ENCODE results near the gene SORCS2. TPM values are rescaled to one million over a fixed set of nuclear protein-coding genes. Genes with fewer than 3 reads are reported as not detected.

SORCS2 gene
- total RNA-seq, 1 donor from 2014 or later: 13.8 TPM

DNA sequence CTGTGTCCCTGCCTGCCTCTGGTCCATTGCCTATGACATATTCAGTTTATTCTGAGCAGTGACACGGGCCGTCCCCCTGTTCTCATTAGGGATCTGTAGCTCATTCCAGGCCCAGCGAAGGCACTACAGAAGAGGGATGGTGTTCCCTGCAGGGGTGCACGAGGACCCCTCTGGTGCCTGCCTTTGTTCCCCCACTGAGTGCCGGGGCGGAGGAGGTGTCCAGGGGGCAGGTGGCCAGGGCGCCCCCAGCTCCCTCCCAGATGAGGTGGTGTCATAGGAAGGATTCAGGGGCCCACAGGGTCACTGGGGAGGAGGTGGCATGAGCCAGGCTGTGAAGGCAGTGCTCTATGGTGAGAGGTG, 61.0 kb downstream of the SORCS2 start:
- no peak overlapping the region for H3K9ac ChIP-seq (ENCODE audit: low read length)
- no peak overlapping the region for H3K4me3 ChIP-seq (ENCODE audit: insufficient read depth, low read depth, low read length)
- FAIRE-seq (no peak), DNase-seq (ENCODE audit: low read depth) (no peak)
- H3K27ac ChIP-seq (ENCODE audit: low read depth, low read length): no peak overlapping the region
- no peaks in the 10 kb centered on the region for H3K27me3 ChIP-seq (ENCODE audit: insufficient read depth, low read length)
- no peak for TF ChIP-seq EZH2 (IDR thresholded peaks at IDR 0.05; ENCODE audit: insufficient read depth, low read length)
- TF ChIP-seq, protein P1, sequence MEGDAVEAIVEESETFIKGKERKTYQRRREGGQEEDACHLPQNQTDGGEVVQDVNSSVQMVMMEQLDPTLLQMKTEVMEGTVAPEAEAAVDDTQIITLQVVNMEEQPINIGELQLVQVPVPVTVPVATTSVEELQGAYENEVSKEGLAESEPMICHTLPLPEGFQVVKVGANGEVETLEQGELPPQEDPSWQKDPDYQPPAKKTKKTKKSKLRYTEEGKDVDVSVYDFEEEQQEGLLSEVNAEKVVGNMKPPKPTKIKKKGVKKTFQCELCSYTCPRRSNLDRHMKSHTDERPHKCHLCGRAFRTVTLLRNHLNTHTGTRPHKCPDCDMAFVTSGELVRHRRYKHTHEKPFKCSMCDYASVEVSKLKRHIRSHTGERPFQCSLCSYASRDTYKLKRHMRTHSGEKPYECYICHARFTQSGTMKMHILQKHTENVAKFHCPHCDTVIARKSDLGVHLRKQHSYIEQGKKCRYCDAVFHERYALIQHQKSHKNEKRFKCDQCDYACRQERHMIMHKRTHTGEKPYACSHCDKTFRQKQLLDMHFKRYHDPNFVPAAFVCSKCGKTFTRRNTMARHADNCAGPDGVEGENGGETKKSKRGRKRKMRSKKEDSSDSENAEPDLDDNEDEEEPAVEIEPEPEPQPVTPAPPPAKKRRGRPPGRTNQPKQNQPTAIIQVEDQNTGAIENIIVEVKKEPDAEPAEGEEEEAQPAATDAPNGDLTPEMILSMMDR (IDR thresholded peaks at IDR 0.05; ENCODE audit: insufficient read depth, low read depth, low read length): no peak
- Mint-ChIP-seq H3K27me3 (ENCODE audit: low read depth, unreplicated experiment) (peaks cover 18% of the 10 kb centered on the region), H3K36me3 (ENCODE audit: low read depth, unreplicated experiment) (peaks cover 15% of the 10 kb centered on the region), H3K4me3 (ENCODE audit: unreplicated experiment) (no peak overlapping the region), H3K9me3 (ENCODE audit: unreplicated experiment) (peaks cover 9% of the 10 kb centered on the region), H3K27ac (ENCODE audit: unreplicated experiment) (no peak overlapping the region), H3K4me1 (ENCODE audit: low read depth, unreplicated experiment) (peaks cover 9% of the 10 kb centered on the region)
- H4K20me1 ChIP-seq (ENCODE audit: insufficient read depth, low read length): peaks cover 18% of the 10 kb centered on the region
- no peaks in the 10 kb centered on the region for H3K36me3 ChIP-seq (ENCODE audit: insufficient read depth, low read length)
- peaks cover 8% of the 10 kb centered on the region for H3K4me1 ChIP-seq (ENCODE audit: insufficient read depth, low read length)
- H3K79me2 ChIP-seq (ENCODE audit: insufficient read depth, low read length): peaks cover 7% of the 10 kb centered on the region
- no peak overlapping the region for H2AFZ ChIP-seq (ENCODE audit: low read depth, low read length)
- no peaks in the 10 kb centered on the region for H3K9me3 ChIP-seq (ENCODE audit: insufficient read depth, low read depth, low read length)
- no peak overlapping the region for H3K4me2 ChIP-seq (ENCODE audit: low read length)

DNA sequence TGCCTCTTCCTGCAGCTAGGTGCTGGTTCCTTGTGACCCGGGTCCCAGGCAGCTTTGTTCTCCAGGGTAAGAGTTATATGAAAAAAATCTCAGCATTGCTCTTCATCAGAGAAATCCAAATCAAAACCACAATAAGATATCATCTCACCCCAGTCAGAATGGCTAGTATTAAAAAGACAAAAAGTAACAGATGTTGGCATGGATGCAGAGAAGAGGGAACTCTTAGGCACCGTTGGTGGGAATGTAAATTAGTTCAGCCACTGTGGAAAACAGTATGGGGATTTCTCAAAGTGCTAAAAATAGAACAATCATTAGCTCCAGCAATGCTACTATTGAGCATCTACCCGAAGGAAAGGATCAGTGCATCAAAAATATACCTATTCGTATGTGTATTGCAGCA, 61.5 kb downstream of the SORCS2 start:
- H3K27ac Mint-ChIP-seq (ENCODE audit: unreplicated experiment): no peak overlapping the region
- H3K4me1 ChIP-seq (ENCODE audit: insufficient read depth, low read length): peaks cover 8% of the 10 kb centered on the region
- H3K4me3 Mint-ChIP-seq (ENCODE audit: unreplicated experiment): no peak overlapping the region
- no peaks in the 10 kb centered on the region for H3K36me3 ChIP-seq (ENCODE audit: insufficient read depth, low read length)
- FAIRE-seq: no peak
- H3K27me3 Mint-ChIP-seq (ENCODE audit: low read depth, unreplicated experiment): peaks cover 17% of the 10 kb centered on the region
- H3K27ac ChIP-seq (ENCODE audit: low read depth, low read length): no peak overlapping the region
- H3K9me3 ChIP-seq (ENCODE audit: insufficient read depth, low read depth, low read length): no peaks in the 10 kb centered on the region
- no peaks in the 10 kb centered on the region for H3K27me3 ChIP-seq (ENCODE audit: insufficient read depth, low read length)
- peaks cover 12% of the 10 kb centered on the region for H3K4me1 Mint-ChIP-seq (ENCODE audit: low read depth, unreplicated experiment)
- H3K9ac ChIP-seq (ENCODE audit: low read length): no peak overlapping the region
- peaks cover 11% of the 10 kb centered on the region for H3K36me3 Mint-ChIP-seq (ENCODE audit: low read depth, unreplicated experiment)
- TF ChIP-seq, protein P1 (IDR thresholded peaks at IDR 0.05; ENCODE audit: insufficient read depth, low read depth, low read length): no peak
- no peak for TF ChIP-seq EZH2 (IDR thresholded peaks at IDR 0.05; ENCODE audit: insufficient read depth, low read length)
- DNase-seq (ENCODE audit: low read depth): no peak
- H2AFZ ChIP-seq (ENCODE audit: low read depth, low read length): no peak overlapping the region
- H3K9me3 Mint-ChIP-seq (ENCODE audit: unreplicated experiment): peaks cover 8% of the 10 kb centered on the region
- H4K20me1 ChIP-seq (ENCODE audit: insufficient read depth, low read length): peaks cover 18% of the 10 kb centered on the region
- no peak overlapping the region for H3K4me3 ChIP-seq (ENCODE audit: insufficient read depth, low read depth, low read length)
- peaks cover 7% of the 10 kb centered on the region for H3K79me2 ChIP-seq (ENCODE audit: insufficient read depth, low read length)
- no peak overlapping the region for H3K4me2 ChIP-seq (ENCODE audit: low read length)

DNA sequence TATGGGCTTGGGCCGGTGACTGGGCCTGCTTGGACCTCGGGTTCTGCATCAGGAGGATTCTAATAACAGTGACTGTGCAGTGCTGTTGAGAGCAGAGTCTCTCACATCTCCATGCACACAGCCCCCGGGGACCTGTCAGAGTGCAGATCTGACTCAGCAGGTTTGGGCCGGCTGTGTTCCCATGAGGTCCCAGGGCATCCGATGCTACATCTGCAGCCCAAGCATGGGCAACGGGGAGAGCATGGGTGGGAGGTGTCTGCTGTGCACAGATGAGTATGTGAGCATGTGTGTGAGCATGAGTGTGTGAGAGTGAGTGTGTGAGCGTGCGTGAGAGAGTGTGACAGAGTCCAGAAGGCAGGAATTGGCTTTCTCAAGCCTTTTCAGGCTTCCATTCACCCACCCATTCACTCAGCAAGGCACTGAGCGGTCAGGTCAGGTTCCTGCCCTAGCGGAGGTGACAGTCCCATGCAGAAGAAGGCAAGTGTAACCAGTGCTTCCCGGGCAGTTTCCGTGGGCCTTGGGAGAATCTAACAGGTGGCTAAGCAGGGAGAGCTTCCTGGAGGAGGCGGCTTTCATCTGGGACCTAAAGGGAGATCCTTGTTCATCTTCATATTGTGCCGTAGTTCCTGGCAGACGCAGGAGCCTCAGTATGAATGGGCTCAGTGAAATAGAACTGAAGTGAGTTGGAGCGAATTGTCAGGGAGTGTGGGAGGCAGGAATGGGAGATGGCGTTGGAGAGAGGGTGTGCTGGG, 62.6 kb downstream of the SORCS2 start:
- peaks cover 7% of the 10 kb centered on the region for H3K79me2 ChIP-seq (ENCODE audit: insufficient read depth, low read length)

More for the DNA sequence above, 62.6 kb downstream of the SORCS2 start:
- Histone ChIP-seq H2AFZ (ENCODE audit: low read depth, low read length) (no peak overlapping the region), H3K27me3 (ENCODE audit: insufficient read depth, low read length) (no peaks in the 10 kb centered on the region), H3K36me3 (ENCODE audit: insufficient read depth, low read length) (no peaks in the 10 kb centered on the region), H3K4me3 (ENCODE audit: insufficient read depth, low read depth, low read length) (no peak overlapping the region), H4K20me1 (ENCODE audit: insufficient read depth, low read length) (peaks cover 16% of the 10 kb centered on the region), H3K9ac (ENCODE audit: low read length) (no peak overlapping the region), H3K4me1 (ENCODE audit: insufficient read depth, low read length) (peaks cover 8% of the 10 kb centered on the region), H3K9me3 (ENCODE audit: insufficient read depth, low read depth, low read length) (no peaks in the 10 kb centered on the region), H3K27ac (ENCODE audit: low read depth, low read length) (no peak overlapping the region), H3K4me2 (ENCODE audit: low read length) (no peak overlapping the region)
- peaks cover 9% of the 10 kb centered on the region for H3K36me3 Mint-ChIP-seq (ENCODE audit: low read depth, unreplicated experiment)
- H3K27ac Mint-ChIP-seq (ENCODE audit: unreplicated experiment): peak overlapping the region; percentile 9
- TF ChIP-seq, protein P1 (IDR thresholded peaks at IDR 0.05; ENCODE audit: insufficient read depth, low read depth, low read length): no peak
- no peak for TF ChIP-seq EZH2 (IDR thresholded peaks at IDR 0.05; ENCODE audit: insufficient read depth, low read length)
- H3K4me3 Mint-ChIP-seq (ENCODE audit: unreplicated experiment): no peak overlapping the region
- peaks cover 6% of the 10 kb centered on the region for H3K9me3 Mint-ChIP-seq (ENCODE audit: unreplicated experiment)
- H3K4me1 Mint-ChIP-seq (ENCODE audit: low read depth, unreplicated experiment): peaks cover 14% of the 10 kb centered on the region
- peaks cover 14% of the 10 kb centered on the region for H3K27me3 Mint-ChIP-seq (ENCODE audit: low read depth, unreplicated experiment)
- DNase-seq (ENCODE audit: low read depth) (no peak), FAIRE-seq (no peak)

Data from astrocyte (in vitro differentiated cells and primary cell).